SK-N-MC (cell line): ENCODE results near the gene PITPNC1.

ENCODE experiments used
- EZH2 ChIP-seq: fragments of 200-600 bp; sonication (generic); IDR thresholded peaks from one replicate; pipeline ENCODE4 v1.6.1; 2017; ENCODE audit warnings: antibody characterized with exemption
- POLR2AphosphoS5 ChIP-seq: IDR thresholded peaks from 2 replicates; pipeline ENCODE4 v1.6.1; 2012; ENCODE audit warnings: mild to moderate bottlenecking, low read depth, low read length, borderline replicate concordance

- TF ChIP-seq EZH2: no peak
- TF ChIP-seq POLR2AphosphoS5: no peak
Observed at GRCh38 chr17:67490471-67490870, 113.4 kb downstream of the PITPNC1 start.
